ENCODE measurements around the gene SPRN.

The SPRN gene

DNA sequence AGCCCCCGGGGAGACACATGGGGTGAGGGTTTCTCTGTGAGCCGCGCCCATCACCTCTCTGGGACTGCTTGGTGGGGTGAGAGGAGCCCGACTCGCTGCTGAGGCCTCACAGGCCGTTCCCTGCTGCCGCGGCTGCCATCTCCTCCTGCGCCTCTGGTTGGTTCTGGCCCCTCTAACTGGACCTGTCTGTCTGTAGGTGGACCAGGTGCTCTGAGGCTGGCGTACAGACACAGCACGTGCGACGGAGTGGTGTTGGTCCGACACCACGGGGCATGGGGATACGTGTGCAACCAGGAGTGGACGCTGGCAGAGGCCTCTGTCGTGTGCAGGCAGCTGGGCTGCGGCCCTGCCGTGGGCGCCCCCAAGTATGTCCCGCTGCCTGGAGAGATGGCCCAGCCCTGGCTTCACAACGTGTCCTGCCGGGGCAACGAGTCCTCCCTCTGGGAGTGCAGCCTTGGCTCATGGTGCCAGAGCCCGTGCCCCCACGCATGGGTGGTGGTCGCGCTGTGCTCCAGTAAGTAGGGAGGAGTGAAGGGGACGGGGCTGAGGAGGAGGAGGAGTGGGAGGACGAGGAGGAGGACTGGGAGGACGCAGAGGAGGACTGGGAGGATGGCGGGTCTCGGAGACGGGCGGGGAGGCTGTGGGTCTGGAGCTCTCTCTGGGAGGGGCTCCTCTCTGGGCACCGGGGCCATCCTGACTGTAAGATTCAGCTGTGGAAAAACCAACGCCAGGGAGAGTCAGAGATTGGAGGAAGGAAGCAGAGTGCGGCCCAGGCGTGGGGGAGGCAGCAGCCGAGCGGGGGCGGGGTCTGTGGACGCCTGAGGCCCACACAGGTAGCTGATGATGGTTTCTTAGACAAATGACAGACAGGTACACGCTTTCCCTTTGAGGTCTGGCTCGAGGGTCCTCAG, 31.9 kb upstream of the SPRN start:
- no peak overlapping the region for H3K4me3 ChIP-seq (ENCODE audit: low read depth, low read length)
- TF ChIP-seq, protein P1, sequence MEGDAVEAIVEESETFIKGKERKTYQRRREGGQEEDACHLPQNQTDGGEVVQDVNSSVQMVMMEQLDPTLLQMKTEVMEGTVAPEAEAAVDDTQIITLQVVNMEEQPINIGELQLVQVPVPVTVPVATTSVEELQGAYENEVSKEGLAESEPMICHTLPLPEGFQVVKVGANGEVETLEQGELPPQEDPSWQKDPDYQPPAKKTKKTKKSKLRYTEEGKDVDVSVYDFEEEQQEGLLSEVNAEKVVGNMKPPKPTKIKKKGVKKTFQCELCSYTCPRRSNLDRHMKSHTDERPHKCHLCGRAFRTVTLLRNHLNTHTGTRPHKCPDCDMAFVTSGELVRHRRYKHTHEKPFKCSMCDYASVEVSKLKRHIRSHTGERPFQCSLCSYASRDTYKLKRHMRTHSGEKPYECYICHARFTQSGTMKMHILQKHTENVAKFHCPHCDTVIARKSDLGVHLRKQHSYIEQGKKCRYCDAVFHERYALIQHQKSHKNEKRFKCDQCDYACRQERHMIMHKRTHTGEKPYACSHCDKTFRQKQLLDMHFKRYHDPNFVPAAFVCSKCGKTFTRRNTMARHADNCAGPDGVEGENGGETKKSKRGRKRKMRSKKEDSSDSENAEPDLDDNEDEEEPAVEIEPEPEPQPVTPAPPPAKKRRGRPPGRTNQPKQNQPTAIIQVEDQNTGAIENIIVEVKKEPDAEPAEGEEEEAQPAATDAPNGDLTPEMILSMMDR (IDR thresholded peaks at IDR 0.05; ENCODE audit: low read depth, low read length, missing control alignments) = no peak
- DNase-seq (ENCODE audit: low read depth) = no peak

DNA sequence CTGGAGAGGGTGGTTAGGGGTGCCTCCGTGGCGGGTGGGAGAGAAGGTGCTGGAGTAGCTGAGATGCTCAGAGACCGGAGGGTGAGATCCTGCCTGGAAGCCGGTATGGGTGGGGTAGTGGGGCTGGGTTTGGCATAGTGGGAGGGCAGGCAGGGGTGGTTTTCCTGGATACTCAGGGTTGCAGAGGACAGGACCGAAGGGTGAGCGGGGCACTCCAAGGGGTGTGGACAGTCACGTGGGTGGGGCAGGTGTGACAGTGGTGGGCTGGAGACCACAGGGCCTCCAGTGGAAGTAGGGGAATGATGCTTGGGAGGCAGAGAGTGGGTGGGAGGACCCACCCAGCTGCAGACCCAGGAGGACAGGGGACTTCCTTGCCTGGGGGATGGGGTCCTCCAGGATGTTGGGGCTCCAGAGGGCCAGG, 31.2 kb upstream of the SPRN start:
- TF ChIP-seq, protein P1 (IDR thresholded peaks at IDR 0.05; ENCODE audit: low read depth, low read length, missing control alignments) = no peak
- no peak for DNase-seq (ENCODE audit: low read depth)
- no peak overlapping the region for H3K4me3 ChIP-seq (ENCODE audit: low read depth, low read length)

DNA sequence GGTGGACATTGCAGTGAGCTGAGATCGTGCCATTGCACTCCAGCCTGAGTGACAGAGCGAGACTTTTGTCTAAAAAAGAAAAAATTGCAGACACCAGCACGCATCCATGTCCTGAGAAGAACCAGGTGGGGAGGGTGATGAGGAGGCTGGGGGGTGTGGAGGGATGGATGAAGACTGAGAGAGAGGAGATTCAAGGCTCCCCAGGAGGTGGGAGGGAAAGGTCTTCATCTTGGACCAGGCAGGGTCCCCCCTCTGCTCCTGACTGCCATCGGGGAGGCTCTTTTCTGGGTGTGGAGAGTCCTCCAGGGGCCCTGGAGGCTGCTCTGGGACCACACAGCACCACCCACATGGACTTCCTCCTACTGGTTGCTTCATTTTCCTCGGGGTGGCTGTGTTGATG, 30.8 kb upstream of the SPRN start:
- no peak for DNase-seq (ENCODE audit: low read depth)
- H3K4me3 ChIP-seq (ENCODE audit: low read depth, low read length) = no peak overlapping the region
- TF ChIP-seq, protein P1 (IDR thresholded peaks at IDR 0.05; ENCODE audit: low read depth, low read length, missing control alignments) = no peak

DNA sequence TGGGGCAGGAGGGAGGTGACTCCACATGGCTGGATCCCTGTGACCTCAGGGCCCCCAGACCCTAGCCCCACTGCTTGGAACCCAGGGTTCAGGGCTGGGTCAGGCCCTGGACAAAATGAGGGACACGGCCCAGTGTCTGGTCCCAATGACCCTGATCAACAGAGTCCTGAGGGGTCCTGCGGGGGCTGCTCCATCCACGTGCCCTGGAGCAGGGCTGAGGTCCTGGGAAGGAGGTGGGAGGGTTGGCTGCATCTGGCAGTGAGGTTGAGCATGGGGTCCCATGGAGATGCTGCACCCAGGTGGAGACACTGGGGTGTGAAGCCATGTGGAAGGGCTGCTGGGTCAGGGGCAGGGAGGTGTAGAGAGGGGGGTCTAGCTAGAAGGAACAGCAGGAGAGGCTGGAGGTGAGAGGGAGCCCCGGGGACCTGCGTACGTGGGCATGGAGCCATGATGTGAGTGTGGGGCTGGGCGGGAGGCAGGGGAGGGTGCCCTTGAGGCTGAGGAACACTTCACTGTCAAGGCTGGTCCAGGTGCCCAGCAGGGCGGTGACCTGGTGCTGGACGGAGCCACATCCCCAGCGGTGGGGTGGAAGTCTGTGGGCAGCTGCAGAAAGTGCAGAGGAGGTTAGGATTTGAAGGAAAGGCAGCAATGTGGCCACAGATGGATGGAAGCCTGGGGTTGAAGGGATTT, 29.9 kb upstream of the SPRN start:
- H3K4me3 ChIP-seq (ENCODE audit: low read depth, low read length) = no peak overlapping the region; the same call in 1 of the 2 replicates
- no peak for DNase-seq (ENCODE audit: low read depth)
- TF ChIP-seq, protein P1 (IDR thresholded peaks at IDR 0.05; ENCODE audit: low read depth, low read length, missing control alignments) = no peak

DNA sequence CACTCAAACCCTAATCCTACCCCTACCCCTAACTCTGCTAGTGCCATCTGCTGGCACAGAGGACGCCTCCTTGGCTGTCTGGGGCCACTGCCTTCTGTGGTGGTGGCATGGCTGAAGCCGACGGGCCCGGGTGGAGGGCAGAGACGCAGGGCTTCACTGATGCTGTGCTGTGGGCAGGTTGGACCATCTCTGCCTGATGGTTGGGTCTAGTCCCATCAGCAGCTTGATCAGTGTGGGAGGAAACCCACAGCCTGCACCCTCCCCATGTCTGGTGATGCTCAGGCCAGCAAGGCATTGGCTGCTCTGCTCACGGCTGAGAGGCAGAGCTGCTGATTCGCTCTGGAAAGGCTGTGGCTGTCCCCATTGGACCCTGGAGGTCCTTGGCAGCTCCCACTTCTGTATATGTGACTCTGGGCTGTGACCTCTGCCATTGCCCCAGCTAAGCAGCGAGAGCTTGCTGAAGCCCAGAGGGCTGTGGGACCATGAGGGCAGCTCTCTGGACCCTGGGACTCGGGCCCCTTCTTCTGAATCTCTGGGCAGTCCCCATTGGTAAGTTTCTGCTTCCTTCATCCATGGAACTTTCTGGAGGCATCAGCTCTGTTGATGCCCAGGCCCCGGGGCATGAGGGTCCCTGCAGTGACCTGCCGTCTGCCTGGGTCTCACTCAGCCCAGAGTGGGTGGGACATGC, 29.2 kb upstream of the SPRN start, which contains the start of gene SCART1:
Gene SCART1 (plus strand): TSS at position 430 of the 688 bp plus-strand sequence. CDS start 53 bp downstream, at position 483.
- DNase-seq (ENCODE audit: low read depth) = no peak
- TF ChIP-seq, protein P1 (IDR thresholded peaks at IDR 0.05; ENCODE audit: low read depth, low read length, missing control alignments) = no peak
- H3K4me3 ChIP-seq (ENCODE audit: low read depth, low read length) = no peak within 1 kb of the TSS; the same call in 1 of the 2 replicates

DNA sequence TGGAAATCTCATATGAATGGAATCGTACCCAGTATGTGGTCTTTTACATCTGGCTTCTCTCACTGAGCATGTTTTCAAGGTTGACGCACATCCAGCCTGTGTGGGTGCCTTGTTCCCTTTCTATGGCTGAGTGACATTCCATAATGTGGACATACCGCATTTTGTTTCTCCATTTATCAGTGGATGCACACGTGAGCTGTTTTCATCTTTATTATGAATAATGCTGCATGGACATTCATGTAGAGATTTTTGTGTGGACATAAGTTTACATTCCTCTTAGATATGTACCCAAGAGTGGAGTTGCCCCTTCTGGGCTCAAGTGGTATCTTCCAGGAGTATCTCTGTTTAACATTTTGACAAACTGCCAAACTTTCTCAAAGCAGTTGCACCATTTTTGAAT, 28.0 kb upstream of the SPRN start:
- no peak for DNase-seq (ENCODE audit: low read depth)
- no peak overlapping the region for H3K4me3 ChIP-seq (ENCODE audit: low read depth, low read length)
- TF ChIP-seq, protein P1 (IDR thresholded peaks at IDR 0.05; ENCODE audit: low read depth, low read length, missing control alignments) = no peak

Data from GM12864 (cell line).